Measurements from ENCODE around the gene SMR3B. TPM values are rescaled to one million over a fixed set of nuclear protein-coding genes. Genes with fewer than 3 reads are reported as not detected.

The SMR3B gene
- total and polyA plus RNA-seq, 2 donors (not counting 1 experiment from before 2014, with no cell fraction given), result not detected

DNA sequence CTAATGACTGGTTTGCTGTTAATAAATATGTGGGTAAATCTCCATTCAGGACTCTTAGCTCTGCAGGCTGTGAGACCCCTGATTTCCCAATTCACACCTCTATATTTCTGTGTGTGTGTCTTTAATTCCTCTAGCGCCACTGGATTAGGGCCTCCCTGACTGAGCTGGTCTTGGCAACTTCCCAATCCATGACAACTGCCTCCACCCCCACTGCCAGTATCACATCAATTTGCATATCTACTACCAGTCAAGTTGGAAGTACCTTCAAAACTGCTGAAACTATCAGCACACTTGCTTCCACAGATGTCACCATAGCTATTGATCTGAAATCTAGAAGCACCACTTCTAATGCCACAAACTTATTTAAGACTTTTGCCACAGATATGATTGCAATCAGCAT lies 42.4 kb downstream of the SMR3B start:
- Histone ChIP-seq H3K27ac (ENCODE audit: insufficient read depth, low read length) (no peak overlapping the region), H4K20me1 (ENCODE audit: control insufficient read depth, extremely low read depth, insufficient read depth, low read length) (no peaks in the 10 kb centered on the region), H3K79me2 (ENCODE audit: control insufficient read depth, insufficient read depth, low read length) (no peaks in the 10 kb centered on the region), H3K36me3 (ENCODE audit: control insufficient read depth, insufficient read depth, low read length) (no peaks in the 10 kb centered on the region), H3K27me3 (ENCODE audit: control insufficient read depth, insufficient read depth, low read length) (no peaks in the 10 kb centered on the region), H3K9ac (ENCODE audit: insufficient read depth, low read length) (no peak overlapping the region), H3K9me3 (ENCODE audit: control insufficient read depth, insufficient read depth, low read depth, low read length) (no peaks in the 10 kb centered on the region), H3K4me2 (ENCODE audit: extremely low read depth, insufficient read depth, low read length) (no peak overlapping the region), H2AFZ (ENCODE audit: low read length) (no peak overlapping the region), H3K4me1 (ENCODE audit: control insufficient read depth, extremely low read depth, insufficient read depth, low read length) (no peaks in the 10 kb centered on the region), H3K4me3 (replicated peaks in 1 of 4; ENCODE audit: control extremely low read depth in 1 of 4, insufficient read depth in 1 of 4, low read depth in 3 of 4, low read length in 4 of 4) (no peak overlapping the region)
- DNase-seq (ENCODE audit: low read depth in 2 of 2), result no peak
- TF ChIP-seq, protein P1, sequence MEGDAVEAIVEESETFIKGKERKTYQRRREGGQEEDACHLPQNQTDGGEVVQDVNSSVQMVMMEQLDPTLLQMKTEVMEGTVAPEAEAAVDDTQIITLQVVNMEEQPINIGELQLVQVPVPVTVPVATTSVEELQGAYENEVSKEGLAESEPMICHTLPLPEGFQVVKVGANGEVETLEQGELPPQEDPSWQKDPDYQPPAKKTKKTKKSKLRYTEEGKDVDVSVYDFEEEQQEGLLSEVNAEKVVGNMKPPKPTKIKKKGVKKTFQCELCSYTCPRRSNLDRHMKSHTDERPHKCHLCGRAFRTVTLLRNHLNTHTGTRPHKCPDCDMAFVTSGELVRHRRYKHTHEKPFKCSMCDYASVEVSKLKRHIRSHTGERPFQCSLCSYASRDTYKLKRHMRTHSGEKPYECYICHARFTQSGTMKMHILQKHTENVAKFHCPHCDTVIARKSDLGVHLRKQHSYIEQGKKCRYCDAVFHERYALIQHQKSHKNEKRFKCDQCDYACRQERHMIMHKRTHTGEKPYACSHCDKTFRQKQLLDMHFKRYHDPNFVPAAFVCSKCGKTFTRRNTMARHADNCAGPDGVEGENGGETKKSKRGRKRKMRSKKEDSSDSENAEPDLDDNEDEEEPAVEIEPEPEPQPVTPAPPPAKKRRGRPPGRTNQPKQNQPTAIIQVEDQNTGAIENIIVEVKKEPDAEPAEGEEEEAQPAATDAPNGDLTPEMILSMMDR (conservative IDR thresholded peaks at IDR 0.05 in 1 of 2, IDR thresholded peaks at IDR 0.05 in 1 of 2; ENCODE audit: low read depth in 1 of 2, low read length in 2 of 2), result no peak
- no peak for TF ChIP-seq EZH2 (IDR thresholded peaks at IDR 0.05; ENCODE audit: low read length, missing control alignments)

DNA sequence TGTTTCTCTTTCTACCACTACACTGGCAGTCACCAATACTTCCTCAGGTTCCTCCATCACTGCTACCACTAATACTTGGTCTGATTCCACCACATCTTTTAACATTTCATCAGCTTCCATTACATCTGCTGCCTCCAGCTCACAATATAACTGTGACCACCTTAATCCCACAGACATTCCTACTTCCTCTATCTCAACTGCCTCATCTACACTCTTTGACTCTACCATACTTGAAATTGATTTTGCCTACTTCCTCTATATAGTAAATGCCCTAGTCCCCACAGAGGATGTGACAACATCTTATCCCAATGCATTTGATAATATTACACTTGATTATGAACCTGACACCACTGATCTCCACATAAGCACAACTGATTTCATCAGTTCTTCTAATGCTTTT lies 43.9 kb downstream of the SMR3B start:
- no peak overlapping the region for H3K27ac ChIP-seq (ENCODE audit: insufficient read depth, low read length)
- DNase-seq (ENCODE audit: low read depth in 2 of 2), result no peak
- no peak overlapping the region for H2AFZ ChIP-seq (ENCODE audit: low read length)
- no peak overlapping the region for H3K4me3 ChIP-seq (replicated peaks in 1 of 4; ENCODE audit: control extremely low read depth in 1 of 4, insufficient read depth in 1 of 4, low read depth in 3 of 4, low read length in 4 of 4)
- no peaks in the 10 kb centered on the region for H3K9me3 ChIP-seq (ENCODE audit: control insufficient read depth, insufficient read depth, low read depth, low read length)
- H3K36me3 ChIP-seq (ENCODE audit: control insufficient read depth, insufficient read depth, low read length), result no peaks in the 10 kb centered on the region
- no peaks in the 10 kb centered on the region for H3K79me2 ChIP-seq (ENCODE audit: control insufficient read depth, insufficient read depth, low read length)
- no peaks in the 10 kb centered on the region for H3K27me3 ChIP-seq (ENCODE audit: control insufficient read depth, insufficient read depth, low read length)
- H3K4me1 ChIP-seq (ENCODE audit: control insufficient read depth, extremely low read depth, insufficient read depth, low read length), result no peaks in the 10 kb centered on the region
- TF ChIP-seq, protein P1 (conservative IDR thresholded peaks at IDR 0.05 in 1 of 2, IDR thresholded peaks at IDR 0.05 in 1 of 2; ENCODE audit: low read depth in 1 of 2, low read length in 2 of 2), result no peak
- TF ChIP-seq EZH2 (IDR thresholded peaks at IDR 0.05; ENCODE audit: low read length, missing control alignments), result no peak
- H4K20me1 ChIP-seq (ENCODE audit: control insufficient read depth, extremely low read depth, insufficient read depth, low read length), result no peaks in the 10 kb centered on the region
- no peak overlapping the region for H3K4me2 ChIP-seq (ENCODE audit: extremely low read depth, insufficient read depth, low read length)
- no peak overlapping the region for H3K9ac ChIP-seq (ENCODE audit: insufficient read depth, low read length)

DNA sequence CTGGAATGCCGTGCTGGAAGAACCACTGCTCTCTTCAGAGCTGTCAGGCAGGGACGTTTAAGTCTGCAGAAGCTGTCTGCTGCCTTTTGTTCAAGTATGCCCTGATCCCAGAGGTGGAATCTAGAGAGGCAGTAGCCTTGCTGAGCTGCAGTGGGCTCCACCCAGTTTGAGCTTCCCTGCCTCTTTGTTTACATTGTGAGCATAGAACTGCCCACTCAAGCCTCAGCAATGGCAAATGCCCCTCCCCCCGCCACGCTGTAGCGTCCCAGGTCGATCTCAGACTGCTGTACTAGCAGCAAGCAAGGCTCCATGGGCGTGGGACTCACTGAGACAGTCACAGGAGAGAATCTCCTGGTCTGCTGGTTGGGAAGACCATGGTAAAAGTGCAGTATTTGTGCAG lies 54.3 kb downstream of the SMR3B start:
- H2AFZ ChIP-seq (ENCODE audit: low read length), result no peak overlapping the region
- no peak overlapping the region for H3K27ac ChIP-seq (ENCODE audit: insufficient read depth, low read length)
- TF ChIP-seq EZH2 (IDR thresholded peaks at IDR 0.05; ENCODE audit: low read length, missing control alignments), result no peak
- TF ChIP-seq, protein P1 (conservative IDR thresholded peaks at IDR 0.05 in 1 of 2, IDR thresholded peaks at IDR 0.05 in 1 of 2; ENCODE audit: low read depth in 1 of 2, low read length in 2 of 2), result no peak
- no peak overlapping the region for H3K4me3 ChIP-seq (replicated peaks in 1 of 4; ENCODE audit: control extremely low read depth in 1 of 4, insufficient read depth in 1 of 4, low read depth in 3 of 4, low read length in 4 of 4)
- no peaks in the 10 kb centered on the region for H3K27me3 ChIP-seq (ENCODE audit: control insufficient read depth, insufficient read depth, low read length)
- no peaks in the 10 kb centered on the region for H3K36me3 ChIP-seq (ENCODE audit: control insufficient read depth, insufficient read depth, low read length)
- H3K9ac ChIP-seq (ENCODE audit: insufficient read depth, low read length), result no peak overlapping the region
- H4K20me1 ChIP-seq (ENCODE audit: control insufficient read depth, extremely low read depth, insufficient read depth, low read length), result no peaks in the 10 kb centered on the region
- no peak overlapping the region for H3K4me2 ChIP-seq (ENCODE audit: extremely low read depth, insufficient read depth, low read length)
- no peaks in the 10 kb centered on the region for H3K9me3 ChIP-seq (ENCODE audit: control insufficient read depth, insufficient read depth, low read depth, low read length)
- DNase-seq (ENCODE audit: low read depth in 2 of 2), result no peak
- no peaks in the 10 kb centered on the region for H3K79me2 ChIP-seq (ENCODE audit: control insufficient read depth, insufficient read depth, low read length)
- H3K4me1 ChIP-seq (ENCODE audit: control insufficient read depth, extremely low read depth, insufficient read depth, low read length), result no peaks in the 10 kb centered on the region

Other genes with a start within 250 kb of the SMR3B start
- not detected in 2 replicates for gene PRR27, start 228.9 kb upstream of the SMR3B start, total RNA-seq
- not detected in 2 replicates for gene PRR27, start 228.9 kb upstream of the SMR3B start, polyA plus RNA-seq
- gene ODAM, start 187.4 kb upstream of the SMR3B start, total RNA-seq, result not detected in 2 replicates
- gene ODAM, start 187.4 kb upstream of the SMR3B start, polyA plus RNA-seq, result not detected in 2 replicates
- not detected in 2 replicates for gene FDCSP, start 157.0 kb upstream of the SMR3B start, total RNA-seq
- gene FDCSP, start 157.0 kb upstream of the SMR3B start, polyA plus RNA-seq, result not detected in 2 replicates
- not detected in 2 replicates for gene CSN3, start 140.5 kb upstream of the SMR3B start, total RNA-seq
- not detected in 2 replicates for gene CSN3, start 140.5 kb upstream of the SMR3B start, polyA plus RNA-seq
- not detected in 2 replicates for gene CABS1, start 48.1 kb upstream of the SMR3B start, total RNA-seq
- not detected in 2 replicates for gene CABS1, start 48.1 kb upstream of the SMR3B start, polyA plus RNA-seq
- gene SMR3A, start 22.4 kb upstream of the SMR3B start, total RNA-seq, result not detected in 2 replicates
- gene SMR3A, start 22.4 kb upstream of the SMR3B start, polyA plus RNA-seq, result not detected in 2 replicates
- not detected in 2 replicates for gene OPRPN, start 14.8 kb downstream of the SMR3B start, total RNA-seq
- gene OPRPN, start 14.8 kb downstream of the SMR3B start, polyA plus RNA-seq, result not detected in 2 replicates
- not detected in 2 replicates for gene MUC7, start 89.1 kb downstream of the SMR3B start, total RNA-seq
- not detected in 2 replicates for gene MUC7, start 89.1 kb downstream of the SMR3B start, polyA plus RNA-seq
- not detected in 2 replicates for gene AMTN, start 135.4 kb downstream of the SMR3B start, total RNA-seq
- not detected in 2 replicates for gene AMTN, start 135.4 kb downstream of the SMR3B start, polyA plus RNA-seq
- gene AMBN, start 209.1 kb downstream of the SMR3B start, total RNA-seq, result not detected in 2 replicates
- gene AMBN, start 209.1 kb downstream of the SMR3B start, polyA plus RNA-seq, result not detected in 2 replicates
- under 0.01 and 0.50 TPM in 2 replicates for gene ENAM, start 245.6 kb downstream of the SMR3B start, total RNA-seq
- gene ENAM, start 245.6 kb downstream of the SMR3B start, polyA plus RNA-seq, result 0.33 and 0.58 TPM in 2 replicates

All from fibroblast of lung (primary cell).